Effector memory CD8-positive, alpha-beta T cell (primary cell): ENCODE data around the gene ATP8B1.

ENCODE experiments used
- ATAC-seq: fragments of 150-1000 bp; cut with Tn5 transposase; replicated peaks from 2 replicates; pipeline ENCODE4 v1.10.0; 2021; ENCODE audit warnings: mild to moderate bottlenecking, moderate library complexity
- DNase-seq, 3 experiments: peaks; one replicate each; pipeline ENCODE4 v3.0.0; 2021
- H3K27ac Mint-ChIP-seq, 2 donors: one replicate each; pipeline ENCODE4 v1.8.0; 2022; ENCODE audit warnings: mild to moderate bottlenecking in 2 of 2, mixed read lengths in 2 of 2, moderate library complexity in 2 of 2
- H3K27me3 Mint-ChIP-seq, 2 donors: one replicate each; pipeline ENCODE4 v1.8.0; 2022; ENCODE audit warnings: mixed read lengths in 2 of 2
- H3K36me3 Mint-ChIP-seq: one replicate; pipeline ENCODE4 v1.8.0; 2022; ENCODE audit warnings: mild to moderate bottlenecking, moderate library complexity, mixed read lengths; ENCODE audit not compliant: insufficient read depth
- H3K4me1 Mint-ChIP-seq, 2 donors: one replicate each; pipeline ENCODE4 v1.8.0; 2022; ENCODE audit warnings: low read depth in 2 of 2, mixed read lengths in 2 of 2
- H3K4me3 Mint-ChIP-seq, 2 donors: one replicate each; pipeline ENCODE4 v1.8.0; 2022; ENCODE audit warnings: mild to moderate bottlenecking in 2 of 2, mixed read lengths in 2 of 2, moderate library complexity in 2 of 2
- H3K9me3 Mint-ChIP-seq, 2 donors: one replicate each; pipeline ENCODE4 v1.8.0; 2022; ENCODE audit warnings: mixed read lengths in 2 of 2

The ATP8B1 gene

DNA sequence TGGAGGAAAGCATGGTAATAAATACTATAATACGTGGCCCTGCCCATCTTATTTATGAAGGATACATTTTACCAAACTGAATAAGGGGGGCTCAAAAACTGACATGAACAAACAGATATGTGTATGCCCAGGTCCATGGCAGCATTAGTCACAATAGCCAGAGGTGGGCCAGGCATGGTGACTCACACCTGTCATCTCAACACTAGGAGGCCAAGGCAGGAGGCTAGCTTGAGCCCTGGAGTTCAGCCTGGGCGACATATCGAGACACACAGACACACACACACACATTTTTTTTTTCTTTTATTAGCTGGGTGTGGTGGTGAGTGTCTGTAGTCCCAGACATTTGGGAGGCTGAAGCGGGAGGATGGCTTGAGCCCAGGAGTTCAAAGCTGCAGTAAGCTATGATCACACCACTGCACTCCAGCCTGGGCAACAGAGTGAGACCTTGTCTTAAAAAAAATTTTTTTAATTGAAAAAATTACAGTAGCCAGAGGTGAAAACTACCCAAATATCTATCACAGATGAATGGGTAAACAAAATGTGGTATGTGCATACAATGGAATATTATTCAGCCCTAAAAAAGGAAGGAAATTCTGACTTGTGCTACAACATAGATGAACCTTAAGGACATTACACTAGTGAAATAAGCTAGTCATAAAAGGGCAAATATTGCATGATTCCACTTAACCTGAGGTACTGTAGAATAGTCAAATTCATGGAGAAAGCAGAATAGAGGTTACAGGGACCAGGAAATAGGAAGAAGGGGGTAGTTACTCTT is 8.0 kb downstream of the ATP8B1 start:
- ATAC-seq = no peak
- no peak overlapping the region for H3K27ac Mint-ChIP-seq
- H3K9me3 Mint-ChIP-seq = no peaks in the 10 kb centered on the region
- H3K36me3 Mint-ChIP-seq = no peaks in the 10 kb centered on the region
- no peaks in the 10 kb centered on the region for H3K4me1 Mint-ChIP-seq
- no peak for DNase-seq
- H3K27me3 Mint-ChIP-seq = peaks cover 13 to 50% of the 10 kb centered on the region in 2 donors
- no peak overlapping the region for H3K4me3 Mint-ChIP-seq

DNA sequence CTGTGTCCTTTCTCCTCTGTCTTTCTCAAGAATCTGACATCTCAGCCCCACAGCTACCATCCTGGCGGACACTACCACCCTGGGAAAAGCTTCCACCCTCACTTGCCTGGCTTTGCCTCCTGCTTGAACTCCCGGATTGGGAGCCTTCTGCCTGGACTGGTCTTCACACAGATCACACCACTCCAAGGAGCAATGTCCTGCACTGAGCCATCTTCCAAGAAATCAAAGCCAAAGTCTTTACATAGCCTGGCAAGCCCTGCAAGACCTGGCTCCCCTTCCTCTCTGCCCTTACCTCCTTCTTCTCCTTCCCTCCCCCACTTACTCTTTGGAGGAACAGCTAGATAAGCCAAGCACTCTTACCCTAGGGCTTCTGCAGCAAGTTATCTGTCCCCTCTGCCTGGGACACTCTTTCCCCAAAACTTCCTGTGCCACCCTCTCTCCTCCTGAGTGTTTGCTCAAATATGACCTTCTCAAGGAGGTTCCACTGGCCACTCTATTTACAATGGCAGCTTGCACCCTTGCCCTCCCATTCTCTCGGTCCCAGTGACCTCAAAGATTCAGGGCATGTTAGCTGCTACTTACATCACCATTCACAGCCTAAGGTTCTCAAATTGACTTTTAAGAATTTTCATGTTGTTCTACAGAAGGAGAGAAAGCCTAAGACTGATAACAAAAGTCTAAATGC is 9.7 kb downstream of the ATP8B1 start:
- no peak overlapping the region for H3K4me3 Mint-ChIP-seq
- H3K36me3 Mint-ChIP-seq = no peaks in the 10 kb centered on the region
- ATAC-seq = no peak
- DNase-seq = no peak
- no peaks in the 10 kb centered on the region for H3K4me1 Mint-ChIP-seq
- H3K9me3 Mint-ChIP-seq = no peaks in the 10 kb centered on the region
- no peak overlapping the region for H3K27ac Mint-ChIP-seq
- H3K27me3 Mint-ChIP-seq = peaks cover 13 to 36% of the 10 kb centered on the region in 2 donors

DNA sequence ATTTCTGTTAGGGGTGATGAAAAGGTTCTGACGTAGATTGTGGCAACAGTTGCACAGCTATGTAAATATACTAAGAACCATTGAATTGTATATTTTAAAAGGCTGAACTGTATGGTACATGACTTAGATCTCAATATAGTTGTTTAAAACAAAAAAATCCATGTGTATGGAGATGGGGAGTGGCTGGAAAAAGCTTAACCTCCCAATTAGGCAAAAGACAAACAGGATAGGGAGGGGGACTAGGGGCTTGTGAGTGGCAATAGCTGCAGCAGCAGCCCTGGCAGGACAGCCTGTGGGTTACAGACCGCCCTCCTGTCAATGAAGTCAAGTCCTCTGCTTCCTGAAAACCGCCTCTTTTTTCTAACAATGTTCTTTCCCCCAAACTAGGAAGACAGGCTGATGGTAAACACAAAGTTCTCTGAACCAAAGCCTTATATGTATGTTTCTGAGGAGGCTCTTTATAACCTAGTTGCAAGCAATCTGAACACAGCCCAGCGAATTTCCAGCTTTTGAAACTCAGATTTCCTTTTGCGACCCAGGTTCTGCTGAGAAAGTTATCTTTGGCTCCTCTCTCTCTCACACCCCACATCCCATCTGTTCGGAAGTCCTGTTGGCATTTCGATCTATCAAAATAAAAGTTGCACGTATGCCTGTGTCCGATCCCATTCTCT is 10.3 kb downstream of the ATP8B1 start:
- ATAC-seq (no peak), DNase-seq (no peak)
- Mint-ChIP-seq H3K9me3 (no peaks in the 10 kb centered on the region), H3K27ac (no peak overlapping the region), H3K27me3 (peaks cover 13 to 29% of the 10 kb centered on the region in 2 donors), H3K36me3 (no peaks in the 10 kb centered on the region), H3K4me1 (no peaks in the 10 kb centered on the region), H3K4me3 (no peak overlapping the region)

DNA sequence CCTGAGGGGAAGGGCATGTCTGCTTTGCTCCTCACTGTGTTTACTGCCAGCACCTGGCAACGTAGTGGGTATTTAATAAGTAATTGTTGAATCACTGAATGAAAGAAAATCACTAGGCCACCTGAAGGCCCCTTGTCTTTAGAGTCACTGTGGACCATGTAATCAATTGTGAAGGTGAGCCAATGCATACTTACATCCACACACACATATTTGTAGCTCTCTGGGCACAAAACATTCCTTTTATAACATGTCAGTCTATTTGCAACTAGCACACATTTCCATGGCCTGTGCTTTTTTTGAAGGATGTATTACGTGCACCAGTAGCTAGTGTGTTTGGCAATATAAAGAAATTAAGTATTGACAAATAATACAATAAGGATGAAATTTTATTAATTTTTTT is 11.2 kb downstream of the ATP8B1 start:
- DNase-seq = no peak
- no peak for ATAC-seq
- no peaks in the 10 kb centered on the region for H3K4me1 Mint-ChIP-seq
- no peak overlapping the region for H3K27ac Mint-ChIP-seq
- no peak overlapping the region for H3K4me3 Mint-ChIP-seq
- H3K9me3 Mint-ChIP-seq = no peaks in the 10 kb centered on the region
- H3K27me3 Mint-ChIP-seq = peaks cover 13 to 23% of the 10 kb centered on the region in 2 donors
- no peaks in the 10 kb centered on the region for H3K36me3 Mint-ChIP-seq

DNA sequence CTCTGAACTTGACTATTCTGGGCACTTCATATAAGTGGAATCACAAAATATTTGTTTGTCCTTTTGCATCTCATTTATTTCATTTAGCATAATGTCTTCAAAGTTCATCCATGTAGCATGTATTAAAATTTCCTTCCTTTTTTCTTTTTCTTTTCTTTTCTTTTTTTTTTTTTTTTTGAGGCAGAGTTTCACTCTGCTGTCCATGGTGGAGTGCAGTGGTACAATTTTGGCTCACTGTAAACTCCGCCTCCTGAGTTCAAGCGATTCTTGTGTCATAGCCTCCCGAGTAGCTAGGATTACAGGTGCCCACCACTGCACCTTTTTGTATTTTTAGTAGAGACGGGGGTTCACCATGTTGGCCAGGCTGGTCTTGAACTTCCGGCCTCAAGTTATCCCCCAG is 11.9 kb downstream of the ATP8B1 start:
- ATAC-seq = no peak

DNA sequence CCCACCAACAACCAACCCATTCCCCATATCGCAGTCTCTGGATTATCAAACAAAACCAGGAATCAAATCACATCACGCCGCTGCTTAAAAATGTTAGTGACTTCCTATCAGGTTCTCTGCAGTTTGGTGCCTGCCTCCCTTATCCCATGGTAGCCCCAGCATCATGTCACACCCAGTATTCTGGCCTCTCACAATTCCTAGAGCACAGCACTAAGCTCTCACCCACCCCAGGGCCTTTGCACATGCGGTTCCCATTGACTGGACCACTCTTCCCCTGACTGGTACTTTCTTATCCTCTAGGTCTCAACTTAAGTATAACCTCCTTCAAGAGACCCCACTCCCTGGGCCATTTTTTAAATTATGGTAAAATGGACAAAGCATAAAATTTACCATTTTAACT is 12.8 kb downstream of the ATP8B1 start:
- H3K36me3 Mint-ChIP-seq = no peaks in the 10 kb centered on the region
- DNase-seq = no peak
- peaks cover 9 to 18% of the 10 kb centered on the region in 2 donors for H3K27me3 Mint-ChIP-seq
- H3K4me1 Mint-ChIP-seq = no peaks in the 10 kb centered on the region
- no peak overlapping the region for H3K4me3 Mint-ChIP-seq
- H3K9me3 Mint-ChIP-seq = no peaks in the 10 kb centered on the region
- no peak overlapping the region for H3K27ac Mint-ChIP-seq
- ATAC-seq = no peak

More for the DNA sequence above, 11.9 kb downstream of the ATP8B1 start:
- H3K9me3 Mint-ChIP-seq = no peaks in the 10 kb centered on the region
- no peak overlapping the region for H3K4me3 Mint-ChIP-seq
- H3K27ac Mint-ChIP-seq = no peak overlapping the region
- DNase-seq = no peak
- peaks cover 13 to 18% of the 10 kb centered on the region in 2 donors for H3K27me3 Mint-ChIP-seq
- H3K36me3 Mint-ChIP-seq = no peaks in the 10 kb centered on the region
- no peaks in the 10 kb centered on the region for H3K4me1 Mint-ChIP-seq

DNA sequence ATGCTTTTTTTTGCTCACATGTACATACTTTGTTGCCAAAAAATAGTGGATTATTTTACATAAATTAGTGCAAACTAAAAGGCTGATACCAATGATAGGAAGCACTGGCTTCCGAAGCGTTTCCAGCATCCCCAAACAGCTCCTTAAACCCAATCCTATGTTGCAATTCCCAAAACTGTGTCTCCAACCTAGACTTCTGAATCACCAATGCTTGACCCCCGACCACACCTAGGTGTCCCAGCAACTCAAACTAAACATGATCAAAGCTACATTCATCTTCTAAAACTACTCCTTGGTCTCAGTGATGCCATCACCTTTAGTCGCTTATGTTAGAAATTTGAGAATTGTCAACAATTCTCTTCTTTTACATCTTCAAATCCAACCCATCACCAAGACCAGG is 13.4 kb downstream of the ATP8B1 start:
- no peaks in the 10 kb centered on the region for H3K4me1 Mint-ChIP-seq
- H3K9me3 Mint-ChIP-seq = no peaks in the 10 kb centered on the region
- no peaks in the 10 kb centered on the region for H3K36me3 Mint-ChIP-seq
- H3K27ac Mint-ChIP-seq = no peak overlapping the region
- no peak for ATAC-seq
- DNase-seq = no peak
- H3K27me3 Mint-ChIP-seq = peaks cover 8 to 18% of the 10 kb centered on the region in 2 donors
- H3K4me3 Mint-ChIP-seq = no peak overlapping the region

DNA sequence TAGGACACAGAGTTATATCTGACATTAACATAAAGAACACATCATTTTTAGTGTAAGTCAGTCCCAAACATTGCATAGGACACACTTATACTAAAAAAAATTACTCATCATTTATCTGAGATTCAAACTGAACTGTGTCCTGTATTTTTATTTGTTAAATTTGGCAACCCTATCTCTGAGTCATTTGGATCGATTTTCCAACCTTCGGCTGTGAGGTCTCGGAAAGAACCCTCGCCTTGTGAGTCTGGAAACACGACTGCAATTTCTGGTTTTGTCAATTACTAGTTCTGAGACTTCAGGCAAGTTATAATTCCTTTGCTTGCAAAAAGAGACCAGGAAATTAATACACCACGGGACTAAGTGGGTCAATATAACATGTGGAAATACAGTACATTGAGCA is 14.0 kb downstream of the ATP8B1 start:
- ATAC-seq (no peak), DNase-seq (no peak)
- Mint-ChIP-seq H3K9me3 (no peaks in the 10 kb centered on the region), H3K36me3 (no peaks in the 10 kb centered on the region), H3K4me1 (no peaks in the 10 kb centered on the region), H3K27me3 (peaks cover 8 to 18% of the 10 kb centered on the region in 2 donors), H3K27ac (no peak overlapping the region), H3K4me3 (no peak overlapping the region)

DNA sequence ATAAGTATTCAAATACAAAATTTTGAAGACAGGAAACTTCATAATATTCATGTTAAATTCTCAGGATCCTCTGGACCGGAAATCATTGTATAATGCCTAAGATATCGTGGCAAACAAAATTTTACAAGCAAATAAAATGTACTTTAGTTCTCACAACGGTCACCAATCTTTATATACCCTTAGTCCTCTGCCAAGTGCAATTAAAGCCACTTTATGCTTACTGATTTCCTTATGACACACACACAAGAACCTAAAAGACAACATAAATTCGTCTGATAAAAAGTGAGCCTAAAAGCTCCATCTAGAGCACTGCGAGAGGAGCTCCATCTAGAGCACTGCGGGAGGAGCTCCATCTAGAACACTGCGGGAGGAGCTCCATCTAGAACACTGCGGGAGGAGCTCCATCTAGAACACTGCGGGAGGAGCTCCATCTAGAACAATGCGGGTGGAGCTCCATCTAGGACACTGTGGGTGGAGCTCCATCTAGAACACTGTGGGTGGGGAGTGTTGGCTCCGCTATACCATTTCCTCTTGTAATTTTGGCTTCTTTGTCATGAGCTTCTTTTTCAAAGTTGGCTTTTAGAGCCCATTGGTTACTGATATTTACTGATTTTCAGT is 15.9 kb downstream of the ATP8B1 start:
- H3K27ac Mint-ChIP-seq = no peak overlapping the region
- no peaks in the 10 kb centered on the region for H3K27me3 Mint-ChIP-seq
- no peaks in the 10 kb centered on the region for H3K9me3 Mint-ChIP-seq
- no peaks in the 10 kb centered on the region for H3K4me1 Mint-ChIP-seq
- no peak overlapping the region for H3K4me3 Mint-ChIP-seq
- H3K36me3 Mint-ChIP-seq = no peaks in the 10 kb centered on the region
- DNase-seq = no peak
- no peak for ATAC-seq

DNA sequence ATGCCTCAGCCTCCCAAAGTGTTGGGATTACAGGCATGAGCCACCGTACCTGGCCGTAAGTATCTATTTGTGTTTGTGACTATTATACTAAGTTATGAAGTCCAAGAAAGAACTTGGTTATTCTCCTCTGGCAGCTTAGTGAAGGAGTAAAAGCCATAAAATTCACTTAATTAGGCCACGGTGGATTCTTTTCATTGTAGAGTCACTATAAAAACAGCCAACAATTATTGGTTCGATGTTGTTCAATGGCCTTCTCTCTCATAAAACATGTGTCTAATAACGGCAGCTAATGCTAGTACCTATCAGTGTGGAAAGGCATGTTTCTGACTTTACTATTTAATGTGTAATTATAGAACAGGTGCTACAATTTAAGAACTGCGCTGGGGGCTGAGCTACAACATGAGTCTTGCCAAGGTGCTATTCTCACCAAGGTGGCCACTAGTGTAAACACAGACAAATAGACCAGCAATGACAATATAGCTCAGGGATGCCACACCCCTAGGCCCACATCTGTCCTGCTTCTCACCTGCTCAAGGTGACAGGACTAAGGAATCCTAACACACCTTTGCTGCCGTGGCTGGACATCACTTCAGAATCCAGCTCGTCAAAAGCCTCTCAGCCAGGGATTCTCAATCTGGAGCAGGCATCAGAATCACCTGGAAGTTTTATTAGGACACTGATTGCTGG is 17.2 kb downstream of the ATP8B1 start:
- ATAC-seq = no peak
- Mint-ChIP-seq H3K4me3 (no peak overlapping the region), H3K36me3 (no peaks in the 10 kb centered on the region), H3K9me3 (no peaks in the 10 kb centered on the region), H3K4me1 (no peaks in the 10 kb centered on the region), H3K27ac (no peak overlapping the region), H3K27me3 (no peaks in the 10 kb centered on the region)
- no peak for DNase-seq

DNA sequence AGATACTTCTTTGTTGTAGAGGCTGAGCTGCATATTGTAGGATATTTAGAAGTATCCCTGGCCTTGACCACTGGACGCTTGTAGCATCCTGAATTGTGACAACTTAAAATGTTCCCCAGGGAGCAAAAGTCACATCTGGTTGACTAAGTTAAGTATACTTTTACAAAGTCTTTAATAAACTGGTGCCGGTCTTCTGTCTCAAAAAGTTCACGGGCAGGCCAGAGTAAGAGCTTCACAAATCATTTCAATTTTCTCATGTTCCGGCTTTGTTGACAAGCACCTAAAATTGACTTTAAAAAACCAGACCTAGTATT is 18.4 kb downstream of the ATP8B1 start:
- Mint-ChIP-seq H3K27ac (no peak overlapping the region), H3K9me3 (no peaks in the 10 kb centered on the region), H3K4me3 (no peak overlapping the region), H3K4me1 (peaks cover 0 to 1% of the 10 kb centered on the region in 2 donors), H3K36me3 (no peaks in the 10 kb centered on the region), H3K27me3 (no peaks in the 10 kb centered on the region)
- no peak for ATAC-seq
- DNase-seq = no peak

DNA sequence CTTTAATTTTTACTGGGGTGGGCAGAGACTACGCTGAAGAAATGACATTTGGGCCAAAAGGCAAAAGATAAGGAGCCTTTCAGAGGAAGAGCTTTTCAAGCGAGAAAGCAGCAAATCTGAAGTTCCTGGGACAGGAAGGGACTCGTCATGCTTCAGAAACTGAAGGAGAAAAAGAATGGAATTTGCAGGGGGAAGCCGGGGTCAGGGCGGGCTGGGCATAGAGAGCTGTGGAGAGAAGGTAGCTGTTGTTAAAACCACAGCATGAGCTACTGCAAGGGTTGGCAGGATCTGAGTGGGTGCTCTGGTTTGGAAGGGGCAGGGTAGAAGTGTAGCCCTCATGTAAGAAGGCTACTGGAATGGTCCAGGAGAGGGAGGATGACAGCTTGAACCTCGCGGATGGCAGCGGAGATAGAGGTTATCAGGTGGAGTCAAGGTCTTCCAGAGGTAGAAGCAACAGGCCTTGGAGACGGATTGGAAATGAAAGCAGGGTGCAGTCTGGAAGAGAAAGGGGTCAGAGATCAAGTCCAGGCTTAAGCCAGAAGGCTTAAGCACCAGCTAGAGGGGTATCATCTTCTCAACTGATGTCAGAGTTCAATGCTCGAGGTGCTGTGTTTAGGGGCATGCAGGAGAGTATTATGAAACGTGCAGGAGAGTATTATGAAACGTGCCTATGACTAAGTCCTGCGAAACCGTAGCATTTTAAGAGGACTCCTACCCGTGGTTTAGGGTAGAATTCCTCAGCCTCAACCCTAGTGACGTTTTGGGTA is 18.9 kb downstream of the ATP8B1 start:
- Mint-ChIP-seq H3K27me3 (no peaks in the 10 kb centered on the region), H3K9me3 (no peaks in the 10 kb centered on the region), H3K4me1 (peaks cover 0 to 1% of the 10 kb centered on the region in 2 donors), H3K27ac (no peak overlapping the region), H3K4me3 (no peak overlapping the region), H3K36me3 (no peaks in the 10 kb centered on the region)
- DNase-seq (no peak), ATAC-seq (no peak)

DNA sequence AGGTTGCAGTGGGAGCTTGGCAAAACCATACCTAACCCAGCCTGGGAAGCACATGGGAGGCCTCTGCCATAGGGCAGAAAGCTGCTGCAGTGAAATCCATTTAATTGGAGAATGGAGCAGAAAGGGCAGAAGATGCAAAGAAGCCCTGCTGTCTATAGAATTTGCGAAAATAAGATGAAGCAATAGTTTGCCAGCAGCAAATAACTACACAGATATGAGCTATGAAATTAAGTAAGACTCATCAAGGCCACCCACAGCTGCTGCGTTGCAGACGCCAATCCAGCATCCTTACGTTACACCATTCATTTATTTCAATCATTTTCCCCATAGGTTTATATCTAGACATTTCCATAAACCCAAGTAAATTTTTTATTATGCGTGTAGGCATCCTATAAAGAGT is 21.1 kb downstream of the ATP8B1 start:
- H3K4me3 Mint-ChIP-seq = no peak overlapping the region
- ATAC-seq = no peak
- H3K9me3 Mint-ChIP-seq = no peaks in the 10 kb centered on the region
- H3K27me3 Mint-ChIP-seq = no peaks in the 10 kb centered on the region
- peaks cover 0 to 1% of the 10 kb centered on the region in 2 donors for H3K4me1 Mint-ChIP-seq
- H3K36me3 Mint-ChIP-seq = no peaks in the 10 kb centered on the region
- no peak overlapping the region for H3K27ac Mint-ChIP-seq
- DNase-seq = no peak
